SK-N-MC (cell line): ENCODE measurements around the gene BMPR2.

Experiments used
- EZH2 ChIP-seq: fragments of 200-600 bp; sonication (generic); IDR thresholded peaks from one replicate; pipeline ENCODE4 v1.6.1; 2017; ENCODE audit warnings: antibody characterized with exemption
- FOXP2 ChIP-seq: optimal IDR thresholded peaks from 2 replicates; pipeline ENCODE3; 2011; ENCODE audit warnings: mild to moderate bottlenecking, moderate library complexity; ENCODE audit not compliant: insufficient read depth; ENCODE audit errors: extremely low read length, control extremely low read depth
- POLR2AphosphoS5 ChIP-seq: IDR thresholded peaks from 2 replicates; pipeline ENCODE4 v1.6.1; 2012; ENCODE audit warnings: mild to moderate bottlenecking, low read depth, low read length, borderline replicate concordance

DNA sequence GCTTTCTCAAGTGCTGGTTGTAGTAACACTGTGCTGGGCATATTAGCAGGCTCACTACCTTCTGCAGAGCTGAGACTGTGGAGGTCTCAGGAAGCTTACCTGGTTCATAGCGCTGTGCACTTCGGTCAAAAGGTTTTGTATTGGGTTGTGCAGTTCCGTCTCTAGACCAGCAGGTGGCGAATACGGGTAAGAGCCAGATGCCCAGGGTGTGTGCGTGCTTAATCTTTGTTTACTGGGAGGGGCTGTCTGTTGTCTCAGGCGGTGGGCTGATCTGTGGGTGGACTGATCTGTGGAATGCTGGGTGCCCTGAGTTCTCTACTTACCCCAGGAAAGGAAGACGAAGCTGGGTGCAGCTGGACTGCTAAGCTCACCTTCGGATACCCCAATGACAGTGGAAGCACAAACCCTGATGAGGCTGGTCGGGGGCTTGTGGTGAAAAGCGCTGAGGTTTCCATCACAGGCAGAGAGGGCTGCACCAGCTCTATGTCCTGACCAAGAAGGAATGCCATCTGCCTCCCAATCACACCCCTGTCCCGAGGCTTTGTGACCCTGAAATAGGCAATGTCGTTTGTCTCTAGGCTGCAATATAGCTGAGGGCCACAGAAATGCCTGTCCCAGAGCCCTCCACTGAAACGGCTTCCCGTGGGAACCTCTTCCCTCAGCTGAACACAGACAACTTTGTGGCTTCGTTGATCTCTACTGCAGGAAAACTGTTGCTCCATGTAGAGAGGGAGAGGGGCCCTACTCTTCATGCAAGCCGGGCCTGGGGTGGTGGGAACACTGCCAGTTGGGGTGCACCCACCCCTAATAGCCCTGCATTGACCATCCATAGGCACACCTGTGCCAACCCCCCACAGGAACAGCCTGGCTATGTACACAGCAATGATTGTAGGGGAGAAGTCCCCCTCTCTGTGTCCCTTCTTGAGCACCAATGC is 212.8 kb downstream of the BMPR2 start:
- no peak for TF ChIP-seq POLR2AphosphoS5
- no peak for TF ChIP-seq EZH2
- peak; percentile 100 for TF ChIP-seq FOXP2
